ENCODE measurements around the gene SUGCT.

Gene SUGCT

GRCh38 chr7:40490603-40490924, 355.8 kb downstream of the SUGCT start (continued):
- TF ChIP-seq ZSCAN4 (tag by site-specific recombination; IDR thresholded peaks at IDR 0.05) (no peak), ZNF211 (tag by site-specific recombination; IDR thresholded peaks at IDR 0.05; ENCODE audit: low read depth) (no peak), ZNF112 (tag by site-specific recombination; IDR thresholded peaks at IDR 0.05) (no peak)

- no peaks in the 10 kb centered on the region for H3K9me3 ChIP-seq (ENCODE audit: control insufficient read depth, insufficient read depth, low read depth, low read length)
- H3K27ac ChIP-seq (ENCODE audit: extremely low read depth, low read depth, low read length), result no peak overlapping the region
- POLR2A ChIA-PET, result no interaction called here
- H3K36me3 ChIP-seq (ENCODE audit: control insufficient read depth in 2 of 2, insufficient read depth in 1 of 2, low read length in 2 of 2), result no peaks in the 10 kb centered on the region
- CTCF ChIA-PET, result interaction anchor here (1.2 kb wide), 1 partner anchor 9 kb away, joined by 7 read pairs; no protein-coding TSS in a partner anchor
- TF ChIP-seq ZNF366 (tag by site-specific recombination; conservative IDR thresholded peaks at IDR 0.05), result no peak
- no peak for TF ChIP-seq ZNF704 (tag by site-specific recombination; IDR thresholded peaks at IDR 0.05)
- TF ChIP-seq ZSCAN18 (tag by site-specific recombination; IDR thresholded peaks at IDR 0.05), result no peak
- TF ChIP-seq ZBTB6 (tag by site-specific recombination; IDR thresholded peaks at IDR 0.05), result no peak
- TF ChIP-seq FEZF1 (tag by site-specific recombination; IDR thresholded peaks at IDR 0.05), result no peak
- no peak for TF ChIP-seq PRDM1 (tag by site-specific recombination; IDR thresholded peaks at IDR 0.05)
- no peak for TF ChIP-seq PRDM10 (tag by site-specific recombination; IDR thresholded peaks at IDR 0.05)
- TF ChIP-seq SP3 (tag by site-specific recombination; IDR thresholded peaks at IDR 0.05), result no peak
- TF ChIP-seq ZNF394 (tag by site-specific recombination; IDR thresholded peaks at IDR 0.05; ENCODE audit: borderline replicate concordance), result no peak
- TF ChIP-seq ZNF350 (tag by site-specific recombination; IDR thresholded peaks at IDR 0.05), result no peak
- TF ChIP-seq SALL2 (tag by site-specific recombination; IDR thresholded peaks at IDR 0.05; ENCODE audit: borderline replicate concordance), result no peak
- TF ChIP-seq ZNF792 (tag by site-specific recombination; IDR thresholded peaks at IDR 0.05), result no peak
- TF ChIP-seq ZNF596 (tag by site-specific recombination; IDR thresholded peaks at IDR 0.05), result no peak
- no peaks in the 10 kb centered on the region for H3K4me1 ChIP-seq (ENCODE audit: control insufficient read depth, insufficient read depth, low read length)
- no peak overlapping the region for H3K4me3 ChIP-seq (ENCODE audit: low read depth, low read length)
These were observed 358.1 kb downstream of the SUGCT start for GRCh38 chr7:40492946-40493345.

Data from HEK293 (cell line).